ENCODE measurements around the gene MOCS3. TPM values are rescaled to one million over a fixed set of nuclear protein-coding genes. Genes with fewer than 3 reads are reported as not detected.

The MOCS3 gene, protein sequence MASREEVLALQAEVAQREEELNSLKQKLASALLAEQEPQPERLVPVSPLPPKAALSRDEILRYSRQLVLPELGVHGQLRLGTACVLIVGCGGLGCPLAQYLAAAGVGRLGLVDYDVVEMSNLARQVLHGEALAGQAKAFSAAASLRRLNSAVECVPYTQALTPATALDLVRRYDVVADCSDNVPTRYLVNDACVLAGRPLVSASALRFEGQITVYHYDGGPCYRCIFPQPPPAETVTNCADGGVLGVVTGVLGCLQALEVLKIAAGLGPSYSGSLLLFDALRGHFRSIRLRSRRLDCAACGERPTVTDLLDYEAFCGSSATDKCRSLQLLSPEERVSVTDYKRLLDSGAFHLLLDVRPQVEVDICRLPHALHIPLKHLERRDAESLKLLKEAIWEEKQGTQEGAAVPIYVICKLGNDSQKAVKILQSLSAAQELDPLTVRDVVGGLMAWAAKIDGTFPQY
- total RNA-seq (2021) (6.0 to 6.7 TPM (median 6.0 TPM) in 3 replicates), Bru-seq, nascent RNA (percentile 89 among the genes with signal in this experiment)
- long read RNA-seq, experiment 1, full-length matches to known transcripts = 65 of 66 reads
- long read RNA-seq, experiment 1, partial matches to known transcripts = 0 of 66 reads
- long read RNA-seq, experiment 1, other reads (novel, unspliced or antisense) = 1 of 66 reads
- long read RNA-seq, experiment 2, full-length matches to known transcripts = 15 of 15 reads
- long read RNA-seq, experiment 2, partial matches to known transcripts = 0 of 15 reads
- long read RNA-seq, experiment 2, other reads (novel, unspliced or antisense) = 0 of 15 reads
- long read RNA-seq, experiment 3, full-length matches to known transcripts = 4 of 4 reads
- long read RNA-seq, experiment 3, partial matches to known transcripts = 0 of 4 reads
- long read RNA-seq, experiment 3, other reads (novel, unspliced or antisense) = 0 of 4 reads

DNA sequence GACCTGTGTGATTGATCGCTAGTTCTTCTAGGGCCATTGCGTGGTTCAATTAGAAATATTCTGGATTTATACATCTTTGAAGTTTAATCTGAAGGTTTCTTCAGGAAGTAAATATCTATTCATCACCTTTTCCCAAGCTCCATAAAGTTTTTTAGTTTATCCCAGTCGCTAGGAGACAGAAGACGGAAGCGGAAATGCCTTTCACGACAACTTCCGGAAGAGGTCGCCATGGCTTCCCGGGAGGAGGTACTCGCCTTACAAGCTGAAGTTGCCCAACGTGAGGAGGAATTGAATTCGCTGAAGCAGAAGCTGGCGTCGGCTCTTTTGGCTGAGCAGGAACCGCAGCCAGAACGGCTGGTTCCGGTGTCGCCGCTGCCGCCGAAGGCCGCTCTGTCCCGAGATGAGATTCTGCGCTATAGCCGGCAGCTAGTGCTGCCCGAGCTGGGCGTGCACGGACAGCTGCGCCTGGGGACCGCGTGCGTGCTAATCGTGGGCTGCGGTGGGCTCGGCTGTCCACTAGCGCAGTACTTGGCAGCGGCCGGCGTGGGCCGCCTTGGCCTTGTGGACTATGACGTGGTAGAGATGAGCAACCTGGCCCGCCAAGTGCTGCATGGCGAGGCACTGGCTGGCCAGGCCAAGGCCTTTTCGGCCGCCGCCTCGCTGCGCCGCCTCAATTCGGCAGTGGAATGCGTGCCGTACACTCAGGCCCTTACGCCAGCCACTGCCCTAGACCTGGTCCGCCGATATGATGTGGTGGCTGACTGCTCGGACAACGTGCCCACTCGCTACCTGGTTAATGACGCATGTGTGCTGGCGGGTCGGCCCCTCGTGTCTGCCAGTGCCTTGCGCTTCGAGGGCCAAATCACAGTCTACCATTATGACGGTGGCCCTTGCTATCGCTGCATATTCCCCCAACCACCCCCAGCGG lies at the start of gene MOCS3:
Gene MOCS3, plus strand, starts transcription at position 204 of the 928 bp plus-strand sequence. Its CDS starts 25 bp downstream, at position 229.
- peaks cover 22% of the 10 kb centered on the region for H3K4me1 Mint-ChIP-seq
- H3K36me3 Mint-ChIP-seq = peaks cover 21% of the 10 kb centered on the region
- H3K9me3 Mint-ChIP-seq = 0 out of 2 replicates have a peak, but pooled peaks cover 3% of the 10 kb centered on the region
- ChIA-PET POLR2A (interaction anchor here (0.6 to 1.9 kb wide), 5 partner anchors 27 to 239 kb away, joined by 3 to 23 read pairs (median 5); partner anchors contain the start of genes ADNP and BCAS4), CTCF (interaction anchor here (0.5 to 2.1 kb wide), 12 partner anchors 22 to 367 kb away, joined by 3 to 13 read pairs (median 4); partner anchors contain the start of gene ADNP)
- ATAC-seq = peak; percentile 63
- no peaks in the 10 kb centered on the region for H3K27me3 Mint-ChIP-seq (ENCODE audit: low read depth)
- peak; percentile 66 for DNase-seq (ENCODE audit: low spot score)
- H3K27ac Mint-ChIP-seq = peak within 1 kb of the TSS; percentile 95
- H3K4me3 Mint-ChIP-seq = peak within 1 kb of the TSS; percentile 99
- TF ChIP-seq SMAD3 (CRISPR knock-in tag; IDR thresholded peaks at IDR 0.05; ENCODE audit: borderline replicate concordance) = no peak
- TF ChIP-seq, protein P1, sequence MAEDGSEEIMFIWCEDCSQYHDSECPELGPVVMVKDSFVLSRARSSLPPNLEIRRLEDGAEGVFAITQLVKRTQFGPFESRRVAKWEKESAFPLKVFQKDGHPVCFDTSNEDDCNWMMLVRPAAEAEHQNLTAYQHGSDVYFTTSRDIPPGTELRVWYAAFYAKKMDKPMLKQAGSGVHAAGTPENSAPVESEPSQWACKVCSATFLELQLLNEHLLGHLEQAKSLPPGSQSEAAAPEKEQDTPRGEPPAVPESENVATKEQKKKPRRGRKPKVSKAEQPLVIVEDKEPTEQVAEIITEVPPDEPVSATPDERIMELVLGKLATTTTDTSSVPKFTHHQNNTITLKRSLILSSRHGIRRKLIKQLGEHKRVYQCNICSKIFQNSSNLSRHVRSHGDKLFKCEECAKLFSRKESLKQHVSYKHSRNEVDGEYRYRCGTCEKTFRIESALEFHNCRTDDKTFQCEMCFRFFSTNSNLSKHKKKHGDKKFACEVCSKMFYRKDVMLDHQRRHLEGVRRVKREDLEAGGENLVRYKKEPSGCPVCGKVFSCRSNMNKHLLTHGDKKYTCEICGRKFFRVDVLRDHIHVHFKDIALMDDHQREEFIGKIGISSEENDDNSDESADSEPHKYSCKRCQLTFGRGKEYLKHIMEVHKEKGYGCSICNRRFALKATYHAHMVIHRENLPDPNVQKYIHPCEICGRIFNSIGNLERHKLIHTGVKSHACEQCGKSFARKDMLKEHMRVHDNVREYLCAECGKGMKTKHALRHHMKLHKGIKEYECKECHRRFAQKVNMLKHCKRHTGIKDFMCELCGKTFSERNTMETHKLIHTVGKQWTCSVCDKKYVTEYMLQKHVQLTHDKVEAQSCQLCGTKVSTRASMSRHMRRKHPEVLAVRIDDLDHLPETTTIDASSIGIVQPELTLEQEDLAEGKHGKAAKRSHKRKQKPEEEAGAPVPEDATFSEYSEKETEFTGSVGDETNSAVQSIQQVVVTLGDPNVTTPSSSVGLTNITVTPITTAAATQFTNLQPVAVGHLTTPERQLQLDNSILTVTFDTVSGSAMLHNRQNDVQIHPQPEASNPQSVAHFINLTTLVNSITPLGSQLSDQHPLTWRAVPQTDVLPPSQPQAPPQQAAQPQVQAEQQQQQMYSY (CRISPR knock-in tag; IDR thresholded peaks at IDR 0.05) = no peak
- TF ChIP-seq ZNF232 (CRISPR knock-in tag; IDR thresholded peaks at IDR 0.05) = no peak
- TF ChIP-seq TEAD1 (CRISPR knock-in tag; IDR thresholded peaks at IDR 0.05) = no peak
- TF ChIP-seq FOXK1 (CRISPR knock-in tag; IDR thresholded peaks at IDR 0.05) = peak; percentile 93
- TF ChIP-seq, protein P2, sequence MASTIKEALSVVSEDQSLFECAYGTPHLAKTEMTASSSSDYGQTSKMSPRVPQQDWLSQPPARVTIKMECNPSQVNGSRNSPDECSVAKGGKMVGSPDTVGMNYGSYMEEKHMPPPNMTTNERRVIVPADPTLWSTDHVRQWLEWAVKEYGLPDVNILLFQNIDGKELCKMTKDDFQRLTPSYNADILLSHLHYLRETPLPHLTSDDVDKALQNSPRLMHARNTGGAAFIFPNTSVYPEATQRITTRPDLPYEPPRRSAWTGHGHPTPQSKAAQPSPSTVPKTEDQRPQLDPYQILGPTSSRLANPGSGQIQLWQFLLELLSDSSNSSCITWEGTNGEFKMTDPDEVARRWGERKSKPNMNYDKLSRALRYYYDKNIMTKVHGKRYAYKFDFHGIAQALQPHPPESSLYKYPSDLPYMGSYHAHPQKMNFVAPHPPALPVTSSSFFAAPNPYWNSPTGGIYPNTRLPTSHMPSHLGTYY (CRISPR knock-in tag; IDR thresholded peaks at IDR 0.05) = no peak
- TF ChIP-seq, protein P3, sequence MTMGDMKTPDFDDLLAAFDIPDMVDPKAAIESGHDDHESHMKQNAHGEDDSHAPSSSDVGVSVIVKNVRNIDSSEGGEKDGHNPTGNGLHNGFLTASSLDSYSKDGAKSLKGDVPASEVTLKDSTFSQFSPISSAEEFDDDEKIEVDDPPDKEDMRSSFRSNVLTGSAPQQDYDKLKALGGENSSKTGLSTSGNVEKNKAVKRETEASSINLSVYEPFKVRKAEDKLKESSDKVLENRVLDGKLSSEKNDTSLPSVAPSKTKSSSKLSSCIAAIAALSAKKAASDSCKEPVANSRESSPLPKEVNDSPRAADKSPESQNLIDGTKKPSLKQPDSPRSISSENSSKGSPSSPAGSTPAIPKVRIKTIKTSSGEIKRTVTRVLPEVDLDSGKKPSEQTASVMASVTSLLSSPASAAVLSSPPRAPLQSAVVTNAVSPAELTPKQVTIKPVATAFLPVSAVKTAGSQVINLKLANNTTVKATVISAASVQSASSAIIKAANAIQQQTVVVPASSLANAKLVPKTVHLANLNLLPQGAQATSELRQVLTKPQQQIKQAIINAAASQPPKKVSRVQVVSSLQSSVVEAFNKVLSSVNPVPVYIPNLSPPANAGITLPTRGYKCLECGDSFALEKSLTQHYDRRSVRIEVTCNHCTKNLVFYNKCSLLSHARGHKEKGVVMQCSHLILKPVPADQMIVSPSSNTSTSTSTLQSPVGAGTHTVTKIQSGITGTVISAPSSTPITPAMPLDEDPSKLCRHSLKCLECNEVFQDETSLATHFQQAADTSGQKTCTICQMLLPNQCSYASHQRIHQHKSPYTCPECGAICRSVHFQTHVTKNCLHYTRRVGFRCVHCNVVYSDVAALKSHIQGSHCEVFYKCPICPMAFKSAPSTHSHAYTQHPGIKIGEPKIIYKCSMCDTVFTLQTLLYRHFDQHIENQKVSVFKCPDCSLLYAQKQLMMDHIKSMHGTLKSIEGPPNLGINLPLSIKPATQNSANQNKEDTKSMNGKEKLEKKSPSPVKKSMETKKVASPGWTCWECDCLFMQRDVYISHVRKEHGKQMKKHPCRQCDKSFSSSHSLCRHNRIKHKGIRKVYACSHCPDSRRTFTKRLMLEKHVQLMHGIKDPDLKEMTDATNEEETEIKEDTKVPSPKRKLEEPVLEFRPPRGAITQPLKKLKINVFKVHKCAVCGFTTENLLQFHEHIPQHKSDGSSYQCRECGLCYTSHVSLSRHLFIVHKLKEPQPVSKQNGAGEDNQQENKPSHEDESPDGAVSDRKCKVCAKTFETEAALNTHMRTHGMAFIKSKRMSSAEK (CRISPR knock-in tag; IDR thresholded peaks at IDR 0.05; ENCODE audit: borderline replicate concordance) = no peak
- TF ChIP-seq, protein P4, sequence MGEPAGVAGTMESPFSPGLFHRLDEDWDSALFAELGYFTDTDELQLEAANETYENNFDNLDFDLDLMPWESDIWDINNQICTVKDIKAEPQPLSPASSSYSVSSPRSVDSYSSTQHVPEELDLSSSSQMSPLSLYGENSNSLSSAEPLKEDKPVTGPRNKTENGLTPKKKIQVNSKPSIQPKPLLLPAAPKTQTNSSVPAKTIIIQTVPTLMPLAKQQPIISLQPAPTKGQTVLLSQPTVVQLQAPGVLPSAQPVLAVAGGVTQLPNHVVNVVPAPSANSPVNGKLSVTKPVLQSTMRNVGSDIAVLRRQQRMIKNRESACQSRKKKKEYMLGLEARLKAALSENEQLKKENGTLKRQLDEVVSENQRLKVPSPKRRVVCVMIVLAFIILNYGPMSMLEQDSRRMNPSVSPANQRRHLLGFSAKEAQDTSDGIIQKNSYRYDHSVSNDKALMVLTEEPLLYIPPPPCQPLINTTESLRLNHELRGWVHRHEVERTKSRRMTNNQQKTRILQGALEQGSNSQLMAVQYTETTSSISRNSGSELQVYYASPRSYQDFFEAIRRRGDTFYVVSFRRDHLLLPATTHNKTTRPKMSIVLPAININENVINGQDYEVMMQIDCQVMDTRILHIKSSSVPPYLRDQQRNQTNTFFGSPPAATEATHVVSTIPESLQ (CRISPR knock-in tag; IDR thresholded peaks at IDR 0.05) = no peak
- no peak for TF ChIP-seq CREM (CRISPR knock-in tag; IDR thresholded peaks at IDR 0.05)
- peak; percentile 14; the same call in 1 of the 2 replicates for TF ChIP-seq GABPB1 (CRISPR knock-in tag; IDR thresholded peaks at IDR 0.05)
- TF ChIP-seq, protein P5, sequence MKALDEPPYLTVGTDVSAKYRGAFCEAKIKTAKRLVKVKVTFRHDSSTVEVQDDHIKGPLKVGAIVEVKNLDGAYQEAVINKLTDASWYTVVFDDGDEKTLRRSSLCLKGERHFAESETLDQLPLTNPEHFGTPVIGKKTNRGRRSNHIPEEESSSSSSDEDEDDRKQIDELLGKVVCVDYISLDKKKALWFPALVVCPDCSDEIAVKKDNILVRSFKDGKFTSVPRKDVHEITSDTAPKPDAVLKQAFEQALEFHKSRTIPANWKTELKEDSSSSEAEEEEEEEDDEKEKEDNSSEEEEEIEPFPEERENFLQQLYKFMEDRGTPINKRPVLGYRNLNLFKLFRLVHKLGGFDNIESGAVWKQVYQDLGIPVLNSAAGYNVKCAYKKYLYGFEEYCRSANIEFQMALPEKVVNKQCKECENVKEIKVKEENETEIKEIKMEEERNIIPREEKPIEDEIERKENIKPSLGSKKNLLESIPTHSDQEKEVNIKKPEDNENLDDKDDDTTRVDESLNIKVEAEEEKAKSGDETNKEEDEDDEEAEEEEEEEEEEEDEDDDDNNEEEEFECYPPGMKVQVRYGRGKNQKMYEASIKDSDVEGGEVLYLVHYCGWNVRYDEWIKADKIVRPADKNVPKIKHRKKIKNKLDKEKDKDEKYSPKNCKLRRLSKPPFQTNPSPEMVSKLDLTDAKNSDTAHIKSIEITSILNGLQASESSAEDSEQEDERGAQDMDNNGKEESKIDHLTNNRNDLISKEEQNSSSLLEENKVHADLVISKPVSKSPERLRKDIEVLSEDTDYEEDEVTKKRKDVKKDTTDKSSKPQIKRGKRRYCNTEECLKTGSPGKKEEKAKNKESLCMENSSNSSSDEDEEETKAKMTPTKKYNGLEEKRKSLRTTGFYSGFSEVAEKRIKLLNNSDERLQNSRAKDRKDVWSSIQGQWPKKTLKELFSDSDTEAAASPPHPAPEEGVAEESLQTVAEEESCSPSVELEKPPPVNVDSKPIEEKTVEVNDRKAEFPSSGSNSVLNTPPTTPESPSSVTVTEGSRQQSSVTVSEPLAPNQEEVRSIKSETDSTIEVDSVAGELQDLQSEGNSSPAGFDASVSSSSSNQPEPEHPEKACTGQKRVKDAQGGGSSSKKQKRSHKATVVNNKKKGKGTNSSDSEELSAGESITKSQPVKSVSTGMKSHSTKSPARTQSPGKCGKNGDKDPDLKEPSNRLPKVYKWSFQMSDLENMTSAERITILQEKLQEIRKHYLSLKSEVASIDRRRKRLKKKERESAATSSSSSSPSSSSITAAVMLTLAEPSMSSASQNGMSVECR (CRISPR knock-in tag; IDR thresholded peaks at IDR 0.05; ENCODE audit: borderline replicate concordance) = no peak; the same call in 1 of the 2 replicates
- TF ChIP-seq, protein P6, sequence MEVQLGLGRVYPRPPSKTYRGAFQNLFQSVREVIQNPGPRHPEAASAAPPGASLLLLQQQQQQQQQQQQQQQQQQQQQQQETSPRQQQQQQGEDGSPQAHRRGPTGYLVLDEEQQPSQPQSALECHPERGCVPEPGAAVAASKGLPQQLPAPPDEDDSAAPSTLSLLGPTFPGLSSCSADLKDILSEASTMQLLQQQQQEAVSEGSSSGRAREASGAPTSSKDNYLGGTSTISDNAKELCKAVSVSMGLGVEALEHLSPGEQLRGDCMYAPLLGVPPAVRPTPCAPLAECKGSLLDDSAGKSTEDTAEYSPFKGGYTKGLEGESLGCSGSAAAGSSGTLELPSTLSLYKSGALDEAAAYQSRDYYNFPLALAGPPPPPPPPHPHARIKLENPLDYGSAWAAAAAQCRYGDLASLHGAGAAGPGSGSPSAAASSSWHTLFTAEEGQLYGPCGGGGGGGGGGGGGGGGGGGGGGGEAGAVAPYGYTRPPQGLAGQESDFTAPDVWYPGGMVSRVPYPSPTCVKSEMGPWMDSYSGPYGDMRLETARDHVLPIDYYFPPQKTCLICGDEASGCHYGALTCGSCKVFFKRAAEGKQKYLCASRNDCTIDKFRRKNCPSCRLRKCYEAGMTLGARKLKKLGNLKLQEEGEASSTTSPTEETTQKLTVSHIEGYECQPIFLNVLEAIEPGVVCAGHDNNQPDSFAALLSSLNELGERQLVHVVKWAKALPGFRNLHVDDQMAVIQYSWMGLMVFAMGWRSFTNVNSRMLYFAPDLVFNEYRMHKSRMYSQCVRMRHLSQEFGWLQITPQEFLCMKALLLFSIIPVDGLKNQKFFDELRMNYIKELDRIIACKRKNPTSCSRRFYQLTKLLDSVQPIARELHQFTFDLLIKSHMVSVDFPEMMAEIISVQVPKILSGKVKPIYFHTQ (CRISPR knock-in tag; IDR thresholded peaks at IDR 0.05) = no peak

Measured in WTC11 (cell line).